ENCODE measurements around the gene NOS3.

NOS3 gene

GRCh38 chr7:150951521-150951920, 39.3 kb upstream of the NOS3 start:
- Histone ChIP-seq H3K4me2 (no peak overlapping the region), H3K36me3 (peaks cover 25% of the 10 kb centered on the region; the same call in 1 of the 2 replicates), H3K27ac (no peak overlapping the region), H3K4me1 (peaks cover 19% of the 10 kb centered on the region), H3K4me3 (no peak overlapping the region), H3K9me3 (no peaks in the 10 kb centered on the region), H3K27me3 (no peaks in the 10 kb centered on the region), H3K9ac (no peak overlapping the region), H4K20me1 (0 out of 2 replicates have a peak, but pooled peaks cover under 1% of the 10 kb centered on the region)
- TF ChIP-seq Cebpa-rat (IDR thresholded peaks at IDR 0.05), result no peak

DNA sequence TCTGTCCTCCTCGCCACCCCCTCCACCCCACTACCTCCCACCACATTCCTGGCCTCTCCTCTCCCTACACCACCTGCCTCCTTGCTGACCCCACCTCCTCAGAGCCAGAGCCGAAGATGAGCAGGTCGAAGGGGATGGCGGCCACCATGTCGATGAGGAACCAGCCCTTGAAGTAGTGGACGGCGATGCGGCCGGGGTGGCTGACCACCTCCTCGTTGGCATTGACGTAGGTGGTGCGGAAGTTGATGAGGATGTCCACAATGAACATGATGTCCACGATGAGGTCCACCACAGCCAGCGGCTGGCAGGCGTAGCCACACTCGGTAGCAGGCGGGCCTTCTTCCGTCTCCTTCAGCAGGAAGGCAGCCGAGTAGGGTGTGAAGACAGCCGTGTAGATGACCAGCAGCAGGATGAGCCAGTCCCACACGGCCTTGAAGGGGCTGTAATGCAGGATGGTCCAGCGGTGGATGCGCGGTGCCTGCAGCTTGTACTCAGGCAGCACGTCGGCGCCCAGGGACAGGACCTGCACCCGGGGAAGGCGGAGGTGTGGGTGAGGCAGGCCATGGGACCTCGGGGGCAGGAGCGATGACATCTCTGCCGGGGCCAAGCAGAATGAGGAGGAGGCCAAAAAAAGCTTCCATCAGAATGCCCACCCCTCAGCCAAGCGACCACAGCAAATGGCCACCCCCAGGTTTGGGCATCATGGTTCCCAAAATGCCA, 38.3 kb upstream of the NOS3 start:
- Histone ChIP-seq H3K4me2 (no peak overlapping the region), H3K36me3 (peaks cover 25% of the 10 kb centered on the region; the same call in 1 of the 2 replicates), H4K20me1 (peaks cover 8% of the 10 kb centered on the region; the same call in 1 of the 2 replicates), H3K9ac (no peak overlapping the region), H3K4me1 (peaks cover 17% of the 10 kb centered on the region), H3K27ac (no peak overlapping the region), H3K9me3 (no peaks in the 10 kb centered on the region), H3K27me3 (no peaks in the 10 kb centered on the region), H3K4me3 (no peak overlapping the region)
- no peak for TF ChIP-seq Cebpa-rat (IDR thresholded peaks at IDR 0.05)

GRCh38 chr7:150953061-150953997, 37.5 kb upstream of the NOS3 start:
- Histone ChIP-seq H3K36me3 (peaks cover 25% of the 10 kb centered on the region; the same call in 1 of the 2 replicates), H3K4me3 (no peak overlapping the region), H3K4me1 (peaks cover 17% of the 10 kb centered on the region), H3K9ac (no peak overlapping the region), H3K27me3 (no peaks in the 10 kb centered on the region), H3K4me2 (no peak overlapping the region), H3K27ac (no peak overlapping the region), H3K9me3 (no peaks in the 10 kb centered on the region), H4K20me1 (peaks cover 16% of the 10 kb centered on the region; the same call in 1 of the 2 replicates)
- no peak for TF ChIP-seq Cebpa-rat (IDR thresholded peaks at IDR 0.05)

DNA sequence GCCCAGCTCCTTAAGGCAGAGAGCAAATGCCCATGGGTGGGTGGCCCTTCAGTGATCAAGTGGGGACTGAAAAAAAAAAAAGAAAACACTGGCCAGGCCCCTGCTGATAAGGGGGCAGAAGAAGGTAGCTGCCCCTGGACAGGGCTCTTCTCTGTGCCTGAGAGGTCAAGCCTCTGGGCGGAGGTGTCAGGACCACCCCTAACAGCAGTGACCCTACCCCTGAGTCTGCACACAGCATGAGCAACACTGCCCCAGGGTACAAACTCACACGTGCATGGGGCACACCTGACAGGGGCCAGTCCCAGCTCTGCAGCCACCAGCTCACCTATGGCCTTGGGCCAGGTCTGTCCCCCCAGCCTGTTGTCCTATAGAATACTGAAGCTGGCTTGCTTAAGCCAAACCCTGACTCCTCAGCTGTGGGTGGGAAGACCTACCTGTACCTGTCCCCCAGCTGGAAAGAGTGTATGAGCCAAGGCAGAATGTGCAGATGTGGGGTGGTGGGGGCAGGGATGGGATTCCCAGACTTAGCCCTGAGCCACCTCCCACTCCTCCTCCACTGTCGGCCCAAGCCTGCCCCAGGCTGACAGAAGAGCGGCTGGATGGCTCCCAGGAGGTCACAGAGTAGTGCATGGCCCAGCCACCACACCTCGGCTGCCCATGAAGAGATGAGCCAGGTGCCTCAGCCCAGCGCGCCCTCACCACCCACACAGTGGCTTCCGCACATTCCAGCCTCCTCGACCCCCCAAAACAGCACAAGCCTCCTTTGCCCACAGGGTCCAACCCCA, 36.4 kb upstream of the NOS3 start:
- no peak overlapping the region for H3K4me3 ChIP-seq
- no peak overlapping the region for H3K4me2 ChIP-seq

GRCh38 chr7:150954986-150955518, 35.8 kb upstream of the NOS3 start:
- no peaks in the 10 kb centered on the region for H3K9me3 ChIP-seq
- no peak overlapping the region for H3K4me2 ChIP-seq
- no peak for TF ChIP-seq Cebpa-rat (IDR thresholded peaks at IDR 0.05)
- H3K9ac ChIP-seq, result no peak overlapping the region
- H3K27me3 ChIP-seq, result no peaks in the 10 kb centered on the region
- H3K36me3 ChIP-seq, result peaks cover 25% of the 10 kb centered on the region; the same call in 1 of the 2 replicates
- H3K4me1 ChIP-seq, result peaks cover 13% of the 10 kb centered on the region
- no peak overlapping the region for H3K27ac ChIP-seq
- H3K4me3 ChIP-seq, result no peak overlapping the region
- H4K20me1 ChIP-seq, result peaks cover 33% of the 10 kb centered on the region

More for the DNA sequence above, 36.4 kb upstream of the NOS3 start:
- H3K27ac ChIP-seq, result no peak overlapping the region
- peaks cover 14% of the 10 kb centered on the region for H3K4me1 ChIP-seq
- TF ChIP-seq Cebpa-rat (IDR thresholded peaks at IDR 0.05), result no peak
- H3K36me3 ChIP-seq, result peaks cover 25% of the 10 kb centered on the region; the same call in 1 of the 2 replicates
- no peaks in the 10 kb centered on the region for H3K9me3 ChIP-seq
- H4K20me1 ChIP-seq, result peaks cover 27% of the 10 kb centered on the region
- no peak overlapping the region for H3K9ac ChIP-seq
- H3K27me3 ChIP-seq, result no peaks in the 10 kb centered on the region

DNA sequence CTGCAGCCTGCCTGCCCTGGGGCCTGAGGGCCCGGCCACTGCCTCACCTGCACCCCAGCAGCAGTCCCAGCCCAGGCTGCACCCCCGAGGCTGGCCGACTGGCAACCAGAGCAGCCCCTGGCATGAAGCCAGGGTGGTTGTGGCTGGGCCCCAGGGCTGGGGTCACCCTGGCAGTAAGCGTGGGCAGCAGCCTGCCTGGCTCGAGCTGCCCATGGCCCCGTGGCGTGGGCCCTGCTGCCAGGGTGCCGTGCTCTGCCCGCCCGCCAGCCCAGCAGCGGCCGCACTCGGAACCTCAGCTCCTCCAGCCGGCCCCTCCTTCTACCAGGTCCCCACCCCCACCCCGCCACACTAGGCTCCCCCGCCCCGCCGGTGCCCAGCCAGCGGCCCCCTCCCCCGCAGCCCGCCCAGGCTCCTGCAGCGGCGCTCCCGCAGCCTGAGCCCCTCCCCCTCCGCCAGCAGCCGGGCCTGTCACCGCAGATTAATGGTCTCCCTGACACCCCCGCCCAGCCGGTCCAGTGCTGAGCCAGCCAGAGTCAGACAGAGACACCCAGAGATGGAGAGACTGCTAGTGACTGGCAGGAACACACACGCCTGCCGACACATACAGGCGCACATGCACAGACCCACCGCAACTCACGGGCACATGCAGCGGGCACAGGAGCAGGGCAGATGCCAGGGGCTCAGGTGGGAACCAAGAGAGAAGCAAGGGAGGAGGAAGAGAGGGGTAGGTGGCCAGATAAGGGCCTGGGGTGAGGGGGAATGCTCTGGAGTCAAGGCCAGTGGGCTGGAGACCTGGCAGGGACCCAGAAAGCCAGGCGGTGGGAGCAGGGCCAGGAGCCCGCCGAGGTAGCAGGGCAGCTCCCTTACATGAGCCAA, 35.1 kb upstream of the NOS3 start:
- Histone ChIP-seq H3K4me2 (no peak overlapping the region), H3K4me1 (peaks cover 13% of the 10 kb centered on the region), H3K36me3 (peaks cover 23% of the 10 kb centered on the region; the same call in 1 of the 2 replicates), H3K4me3 (no peak overlapping the region), H3K9ac (no peak overlapping the region), H3K27me3 (no peaks in the 10 kb centered on the region), H3K27ac (no peak overlapping the region), H3K9me3 (no peaks in the 10 kb centered on the region), H4K20me1 (peaks cover 39% of the 10 kb centered on the region)
- TF ChIP-seq Cebpa-rat (IDR thresholded peaks at IDR 0.05), result no peak

DNA sequence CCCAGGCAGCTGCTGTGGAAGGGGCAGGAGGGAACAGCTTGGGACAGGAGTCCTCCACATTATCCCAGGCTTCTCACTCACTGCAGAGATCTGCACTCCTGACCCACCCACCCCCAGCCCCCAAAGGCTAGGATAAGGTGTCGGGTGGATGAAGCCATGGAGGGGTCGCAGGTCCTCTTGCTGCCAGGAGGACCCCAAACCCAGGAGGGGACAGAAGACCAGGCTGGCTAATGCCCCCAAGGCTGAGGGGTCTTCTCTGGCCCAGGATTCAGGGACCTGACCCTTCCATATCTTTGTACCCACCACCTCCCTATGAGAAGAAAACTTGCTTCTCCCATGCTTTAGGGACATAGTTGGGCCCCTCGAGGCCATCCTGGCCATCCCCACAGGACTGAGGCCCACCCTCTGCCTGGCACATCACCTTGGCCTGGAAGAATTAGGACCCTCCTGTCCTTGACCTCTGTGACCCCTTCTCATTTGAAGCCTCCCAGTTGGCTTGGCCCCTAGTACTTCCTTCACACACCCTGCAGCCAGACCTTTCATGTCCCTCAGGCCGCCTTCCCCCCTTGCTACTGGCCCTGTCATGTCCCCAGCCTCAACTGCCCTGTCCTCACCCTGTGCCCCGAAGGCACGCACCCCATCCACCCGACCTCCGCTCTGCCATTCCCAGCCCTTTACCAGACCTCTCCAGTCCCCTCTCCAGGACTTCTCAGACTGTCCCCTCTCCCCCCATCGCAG, 34.3 kb upstream of the NOS3 start:
- Histone ChIP-seq H3K9ac (no peak overlapping the region), H3K27me3 (no peaks in the 10 kb centered on the region), H4K20me1 (peaks cover 47% of the 10 kb centered on the region), H3K4me1 (peaks cover 21% of the 10 kb centered on the region), H3K36me3 (peaks cover 15% of the 10 kb centered on the region; the same call in 1 of the 2 replicates), H3K4me2 (no peak overlapping the region), H3K4me3 (no peak overlapping the region), H3K9me3 (no peaks in the 10 kb centered on the region), H3K27ac (no peak overlapping the region)
- TF ChIP-seq Cebpa-rat (IDR thresholded peaks at IDR 0.05), result no peak

All from BLaER1 (cell line).